Measurements from ENCODE around the gene LRRC63.

The LRRC63 gene

DNA sequence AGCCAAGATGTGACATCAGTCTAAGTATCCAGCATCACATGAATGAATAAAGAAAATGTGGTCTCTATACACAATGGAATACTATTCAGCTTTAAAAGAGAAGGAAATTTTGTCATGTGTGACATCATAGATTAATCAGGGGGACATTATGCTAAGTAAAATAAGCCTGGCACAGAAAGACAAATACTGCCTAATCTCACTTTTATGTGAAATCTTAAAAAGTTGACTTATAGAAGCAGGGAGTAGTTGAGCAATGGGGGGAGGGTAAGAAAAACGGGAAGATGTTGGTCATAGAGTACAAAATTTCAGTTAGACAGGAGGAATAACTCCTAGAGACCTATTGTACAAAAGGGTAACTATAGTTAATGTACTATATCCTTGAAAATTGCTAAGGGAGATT lies 19.3 kb upstream of the LRRC63 start:
- no peak overlapping the region for H3K4me3 ChIP-seq (ENCODE audit: low read length)
- TF ChIP-seq, protein P1, sequence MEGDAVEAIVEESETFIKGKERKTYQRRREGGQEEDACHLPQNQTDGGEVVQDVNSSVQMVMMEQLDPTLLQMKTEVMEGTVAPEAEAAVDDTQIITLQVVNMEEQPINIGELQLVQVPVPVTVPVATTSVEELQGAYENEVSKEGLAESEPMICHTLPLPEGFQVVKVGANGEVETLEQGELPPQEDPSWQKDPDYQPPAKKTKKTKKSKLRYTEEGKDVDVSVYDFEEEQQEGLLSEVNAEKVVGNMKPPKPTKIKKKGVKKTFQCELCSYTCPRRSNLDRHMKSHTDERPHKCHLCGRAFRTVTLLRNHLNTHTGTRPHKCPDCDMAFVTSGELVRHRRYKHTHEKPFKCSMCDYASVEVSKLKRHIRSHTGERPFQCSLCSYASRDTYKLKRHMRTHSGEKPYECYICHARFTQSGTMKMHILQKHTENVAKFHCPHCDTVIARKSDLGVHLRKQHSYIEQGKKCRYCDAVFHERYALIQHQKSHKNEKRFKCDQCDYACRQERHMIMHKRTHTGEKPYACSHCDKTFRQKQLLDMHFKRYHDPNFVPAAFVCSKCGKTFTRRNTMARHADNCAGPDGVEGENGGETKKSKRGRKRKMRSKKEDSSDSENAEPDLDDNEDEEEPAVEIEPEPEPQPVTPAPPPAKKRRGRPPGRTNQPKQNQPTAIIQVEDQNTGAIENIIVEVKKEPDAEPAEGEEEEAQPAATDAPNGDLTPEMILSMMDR (conservative IDR thresholded peaks at IDR 0.05; ENCODE audit: low read length), result no peak
- DNase-seq (ENCODE audit: low read depth), result no peak

DNA sequence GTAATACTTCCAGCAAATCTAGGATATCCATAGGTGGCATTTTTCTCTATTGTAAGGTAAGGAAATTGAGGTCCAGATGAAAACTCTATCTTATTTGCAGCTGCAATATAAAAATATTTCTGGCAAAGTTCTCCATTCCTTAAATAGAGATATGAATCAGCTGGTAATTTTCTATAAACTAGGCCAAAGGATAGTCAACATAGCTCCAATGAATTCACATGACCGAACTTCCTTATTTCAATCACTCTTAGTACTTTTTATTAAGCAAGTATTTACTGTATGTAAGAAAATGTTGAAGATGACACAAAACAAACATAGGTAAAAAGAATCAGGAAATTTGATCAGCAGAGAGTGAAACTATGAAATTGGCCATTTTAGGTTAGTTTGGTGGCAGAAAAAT lies 16.7 kb upstream of the LRRC63 start:
- TF ChIP-seq, protein P1 (conservative IDR thresholded peaks at IDR 0.05; ENCODE audit: low read length), result no peak
- no peak overlapping the region for H3K4me3 ChIP-seq (ENCODE audit: low read length)
- no peak for DNase-seq (ENCODE audit: low read depth)

DNA sequence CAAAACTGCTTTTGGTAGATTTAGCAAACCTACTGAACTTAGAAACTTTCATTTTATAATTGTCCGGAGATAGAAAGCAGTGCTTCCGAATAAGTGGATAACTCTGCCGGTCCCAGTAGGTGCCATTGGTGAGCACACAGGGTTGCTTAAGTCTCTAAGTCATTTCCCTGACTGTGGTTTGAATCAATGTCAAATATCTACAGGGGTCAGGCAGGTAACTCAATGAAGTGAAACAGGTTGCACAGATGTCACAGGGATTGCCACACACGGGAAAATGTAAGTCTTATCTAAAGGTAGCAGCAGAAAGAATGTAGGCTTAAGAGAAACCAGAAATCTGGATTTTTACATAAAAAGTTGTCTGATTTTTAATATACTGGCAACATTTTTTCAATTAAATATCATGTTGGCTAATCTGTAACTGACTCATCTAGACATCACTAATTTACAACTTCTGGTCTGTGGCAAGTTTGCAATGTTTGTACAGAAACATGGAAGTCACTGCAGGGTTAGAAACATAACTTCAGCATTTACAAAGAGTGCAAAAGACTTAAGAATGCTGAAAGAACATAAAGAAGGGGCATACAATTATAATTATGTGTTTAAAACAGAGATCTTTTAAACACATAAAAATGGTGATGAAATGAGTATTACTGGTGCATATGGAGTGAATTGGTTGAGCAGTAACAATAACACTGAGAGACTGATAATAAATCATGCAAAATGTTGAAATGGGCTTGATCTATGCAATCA lies 14.3 kb upstream of the LRRC63 start:
- peak; percentile 77 for DNase-seq (ENCODE audit: low read depth)
- TF ChIP-seq, protein P1 (conservative IDR thresholded peaks at IDR 0.05; ENCODE audit: low read length), result no peak

DNA sequence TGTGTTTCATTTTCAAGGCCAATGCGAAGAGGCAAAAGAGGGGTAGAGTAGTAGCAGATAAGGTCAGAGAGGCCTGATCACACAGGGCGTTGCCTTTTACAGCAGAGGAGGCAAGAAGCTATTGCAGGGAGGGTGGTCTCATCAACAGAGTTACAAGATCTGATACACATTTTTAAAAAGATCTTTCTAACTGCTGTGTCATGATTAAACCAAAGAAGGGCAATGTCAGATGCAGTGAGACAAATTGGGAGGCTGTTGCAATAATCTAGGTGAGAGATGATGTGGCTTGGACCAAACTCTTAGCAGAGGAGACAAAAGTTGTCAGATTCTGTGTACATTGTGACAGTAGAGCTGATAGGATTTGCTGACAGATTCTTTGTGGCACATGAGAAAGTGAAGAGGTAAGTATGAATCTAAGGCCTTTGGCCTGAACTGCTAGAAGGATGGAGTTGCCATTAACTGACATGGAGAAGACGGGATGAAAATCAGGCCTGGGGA lies 13.0 kb upstream of the LRRC63 start:
- H3K4me3 ChIP-seq (ENCODE audit: low read length), result no peak overlapping the region
- no peak for DNase-seq (ENCODE audit: low read depth)
- TF ChIP-seq, protein P1 (conservative IDR thresholded peaks at IDR 0.05; ENCODE audit: low read length), result no peak

More for the DNA sequence above, 14.3 kb upstream of the LRRC63 start:
- H3K4me3 ChIP-seq (ENCODE audit: low read length), result no peak overlapping the region

DNA sequence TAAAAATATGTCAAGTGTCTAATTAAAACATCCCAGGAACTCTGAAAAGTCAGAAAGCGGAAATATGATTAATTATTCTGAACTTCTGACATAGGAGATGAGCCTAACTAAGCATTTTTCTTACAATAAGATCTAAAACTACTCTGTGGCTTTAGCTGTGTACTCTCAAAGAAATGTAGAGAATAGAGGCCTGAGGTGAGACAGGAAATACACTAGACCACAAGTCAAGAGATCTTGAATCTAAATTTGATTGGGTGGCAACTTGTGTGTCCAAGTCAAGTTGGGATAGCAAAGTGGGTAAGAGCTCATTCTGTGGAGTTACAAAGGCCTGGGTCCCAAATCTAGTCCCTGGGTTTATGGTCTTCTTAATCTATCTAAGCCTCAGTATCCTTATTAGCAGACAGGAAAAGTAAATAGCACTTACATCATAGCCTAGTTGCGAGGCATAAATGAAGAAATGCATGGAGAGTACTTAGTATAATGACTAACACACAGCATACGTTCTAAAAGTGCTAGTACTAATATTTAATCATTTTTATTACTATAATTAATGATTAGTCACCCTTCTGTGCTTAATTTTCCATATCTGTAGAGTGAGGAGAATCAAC lies 9.4 kb upstream of the LRRC63 start:
- H3K4me3 ChIP-seq (ENCODE audit: low read length), result no peak overlapping the region
- TF ChIP-seq, protein P1 (conservative IDR thresholded peaks at IDR 0.05; ENCODE audit: low read length), result no peak
- DNase-seq (ENCODE audit: low read depth), result no peak

DNA sequence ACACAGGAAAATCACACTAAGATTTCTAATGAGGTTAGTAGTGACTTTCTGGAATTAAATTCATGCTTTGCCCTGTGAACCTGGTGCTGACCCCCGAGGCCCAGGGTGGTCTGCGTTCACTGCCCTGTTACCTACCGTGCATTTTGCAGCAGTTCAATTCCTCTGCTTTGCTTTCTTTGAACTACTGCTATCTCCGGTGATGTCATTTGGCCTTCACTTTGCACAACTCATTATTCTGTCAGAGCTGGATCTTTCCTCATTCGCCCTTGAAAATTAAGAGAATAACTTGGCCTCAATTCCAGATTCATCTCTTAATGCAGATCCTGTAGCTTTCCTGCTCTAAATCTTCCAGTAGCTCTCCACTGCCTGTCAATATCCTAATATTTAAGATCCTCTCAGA lies 8.8 kb upstream of the LRRC63 start:
- DNase-seq (ENCODE audit: low read depth), result no peak
- no peak overlapping the region for H3K4me3 ChIP-seq (ENCODE audit: low read length)
- TF ChIP-seq, protein P1 (conservative IDR thresholded peaks at IDR 0.05; ENCODE audit: low read length), result no peak

DNA sequence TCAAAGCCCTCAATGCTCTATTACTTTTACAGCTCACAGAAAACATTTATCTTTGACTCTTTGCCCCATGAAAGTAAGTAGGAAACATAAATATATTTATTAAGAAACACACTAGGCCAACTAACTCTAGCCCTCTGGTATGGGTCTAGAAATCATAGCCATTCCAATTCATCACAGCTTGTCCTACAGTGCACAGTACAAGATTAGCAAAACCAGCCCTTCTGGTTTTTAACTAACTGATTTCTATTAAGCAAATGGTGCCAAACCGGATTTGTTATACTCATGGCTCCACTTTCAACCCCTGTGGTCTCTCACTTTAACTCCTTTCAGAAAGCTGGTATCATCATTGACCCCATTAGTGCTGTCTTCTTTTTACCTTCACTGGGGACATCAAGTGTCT lies 5.6 kb upstream of the LRRC63 start:
- TF ChIP-seq, protein P1 (conservative IDR thresholded peaks at IDR 0.05; ENCODE audit: low read length), result no peak
- DNase-seq (ENCODE audit: low read depth), result no peak

More for the DNA sequence above, 5.6 kb upstream of the LRRC63 start:
- H3K4me3 ChIP-seq (ENCODE audit: low read length), result no peak overlapping the region
